IPS-15b (cell line): ENCODE measurements around the gene SH3GLB2.

Experiments used
- H3K27me3 ChIP-seq: one replicate; pipeline ENCODE4 v1.6.1; 2013; ENCODE audit warnings: low read length; ENCODE audit not compliant: control insufficient read depth, insufficient read depth
- H3K36me3 ChIP-seq: one replicate; pipeline ENCODE4 v1.6.1; 2013; ENCODE audit warnings: low read length; ENCODE audit not compliant: control insufficient read depth, insufficient read depth
- H3K4me1 ChIP-seq: one replicate; pipeline ENCODE4 v1.6.1; 2013; ENCODE audit warnings: mild to moderate bottlenecking, low read length; ENCODE audit not compliant: control insufficient read depth, insufficient read depth
- H3K4me3 ChIP-seq: one replicate; pipeline ENCODE4 v1.5.1; 2013; ENCODE audit warnings: low read depth, low read length
- H3K9ac ChIP-seq: one replicate; pipeline ENCODE4 v1.6.1; 2013; ENCODE audit warnings: low read depth, mild to moderate bottlenecking, low read length
- H3K9me3 ChIP-seq: one replicate; pipeline ENCODE4 v1.6.1; 2013; ENCODE audit warnings: mild to moderate bottlenecking, low read length; ENCODE audit not compliant: control insufficient read depth, insufficient read depth

Gene SH3GLB2

DNA sequence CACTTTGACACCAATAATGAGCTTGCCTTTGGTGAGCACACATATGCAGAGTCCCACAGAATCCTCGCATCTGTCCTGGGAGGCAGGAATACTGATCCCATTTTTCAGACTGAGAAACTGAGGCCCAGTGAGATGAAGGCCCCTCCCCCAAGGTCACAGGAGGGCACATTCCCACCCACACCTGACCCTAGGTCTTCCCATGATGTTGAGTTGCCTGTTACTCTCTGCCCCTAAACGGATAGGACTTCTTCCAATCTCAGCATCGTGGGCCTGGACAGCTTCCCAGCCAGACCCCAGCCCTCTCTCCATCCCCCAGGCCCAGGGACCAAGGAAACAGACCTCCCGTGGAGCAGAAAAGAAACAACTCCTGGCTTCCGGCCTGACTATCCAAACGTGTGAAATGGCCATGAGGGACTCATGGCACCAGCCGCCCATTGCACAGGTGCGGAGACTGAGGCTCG, 877 bp downstream of the SH3GLB2 start:
- H3K4me3 ChIP-seq = peak overlapping the region; percentile 84
- no peaks in the 10 kb centered on the region for H3K9me3 ChIP-seq
- no peak overlapping the region for H3K9ac ChIP-seq
- H3K4me1 ChIP-seq = peaks cover 8% of the 10 kb centered on the region
- no peaks in the 10 kb centered on the region for H3K27me3 ChIP-seq
- H3K36me3 ChIP-seq = no peaks in the 10 kb centered on the region

DNA sequence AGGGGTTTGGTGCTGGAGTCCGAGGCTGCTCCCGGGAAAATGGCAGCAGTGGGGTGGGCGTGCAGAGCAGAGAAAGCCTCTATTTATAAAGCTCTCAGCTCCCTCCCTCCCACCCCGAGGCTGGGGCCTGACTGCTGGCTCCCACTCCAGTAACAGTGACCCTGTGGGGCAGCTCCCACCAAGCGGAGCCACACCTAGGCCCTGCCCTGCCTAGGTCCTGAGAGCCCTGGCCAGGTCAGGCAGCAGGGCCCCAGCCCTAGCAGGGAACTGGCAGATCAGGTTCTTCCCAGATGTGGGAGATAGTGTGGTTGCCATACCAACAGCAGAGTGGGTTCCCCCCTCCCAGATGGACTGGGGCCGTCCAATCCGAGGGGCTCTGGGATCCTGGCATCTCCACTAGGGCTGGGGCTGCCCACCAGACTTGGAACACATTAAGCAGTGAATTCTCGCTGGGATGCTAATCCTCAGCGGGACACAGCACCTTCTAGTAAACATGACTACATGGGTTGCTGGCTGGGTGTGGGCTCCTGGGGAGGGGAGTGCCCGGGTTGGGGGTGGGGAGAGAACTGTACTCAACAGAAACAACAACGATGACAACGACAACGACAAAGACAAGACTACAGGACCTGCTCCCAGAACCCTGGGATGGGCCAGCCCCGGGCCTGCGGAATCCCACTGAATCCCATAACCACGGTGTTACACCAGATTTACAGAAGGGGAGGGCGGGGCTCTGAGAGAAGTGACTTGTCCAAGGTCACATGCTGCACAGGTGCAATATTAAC, 1.5 kb downstream of the SH3GLB2 start:
- H3K9me3 ChIP-seq = no peaks in the 10 kb centered on the region
- H3K9ac ChIP-seq = no peak overlapping the region
- no peaks in the 10 kb centered on the region for H3K36me3 ChIP-seq
- peaks cover 8% of the 10 kb centered on the region for H3K4me1 ChIP-seq
- H3K27me3 ChIP-seq = no peaks in the 10 kb centered on the region
- H3K4me3 ChIP-seq = peak overlapping the region; percentile 84

GRCh38 chr9:129023908-129024233, 4.3 kb downstream of the SH3GLB2 start:
- no peak overlapping the region for H3K9ac ChIP-seq
- H3K9me3 ChIP-seq = no peaks in the 10 kb centered on the region
- no peaks in the 10 kb centered on the region for H3K36me3 ChIP-seq
- H3K4me3 ChIP-seq = no peak overlapping the region
- peaks cover 8% of the 10 kb centered on the region for H3K4me1 ChIP-seq
- no peaks in the 10 kb centered on the region for H3K27me3 ChIP-seq

DNA sequence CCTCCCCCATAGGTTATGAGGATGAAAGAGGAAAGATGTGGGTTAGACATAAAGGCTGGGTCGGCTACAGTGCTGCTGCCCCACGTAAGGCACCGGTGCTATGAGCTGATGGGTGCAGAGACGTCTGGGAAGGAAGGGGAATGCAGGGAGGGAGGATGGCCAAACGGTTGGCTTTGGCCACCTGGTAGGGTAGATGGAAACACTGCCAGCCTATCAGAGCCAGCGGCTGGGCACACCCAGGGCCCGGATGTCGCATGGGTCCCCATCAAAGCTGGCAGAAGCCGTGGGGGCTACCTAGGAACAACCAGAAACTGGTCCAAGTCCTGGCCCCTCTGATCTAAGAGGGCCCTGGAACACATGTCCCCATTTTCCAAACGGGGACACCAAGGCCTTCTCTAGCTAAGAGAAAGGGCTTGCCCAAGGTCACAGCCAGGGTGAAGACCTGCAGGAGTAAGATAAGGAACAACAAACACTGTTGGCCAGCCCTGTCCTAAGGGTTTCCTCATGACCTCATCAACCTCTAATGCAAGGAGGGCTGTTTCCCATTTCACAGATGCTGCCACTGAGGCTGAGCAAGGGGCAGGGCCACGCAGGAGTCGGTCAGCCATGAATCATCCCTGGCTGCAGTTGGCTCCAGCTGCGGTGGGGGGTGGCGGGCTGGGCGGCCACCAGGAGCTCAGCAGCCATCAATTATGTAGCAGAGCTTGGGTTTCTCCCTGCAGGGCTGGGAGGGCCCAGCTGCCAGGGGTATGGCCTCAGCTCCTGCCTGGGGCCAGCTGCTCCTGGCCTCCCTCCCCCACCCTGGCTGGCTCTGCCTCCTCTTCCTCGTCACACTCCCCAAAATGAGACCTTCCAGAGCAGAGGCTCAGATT, 4.9 kb downstream of the SH3GLB2 start:
- H3K4me1 ChIP-seq = peaks cover 8% of the 10 kb centered on the region
- H3K9ac ChIP-seq = no peak overlapping the region
- H3K27me3 ChIP-seq = no peaks in the 10 kb centered on the region
- H3K36me3 ChIP-seq = no peaks in the 10 kb centered on the region
- no peak overlapping the region for H3K4me3 ChIP-seq
- H3K9me3 ChIP-seq = no peaks in the 10 kb centered on the region

DNA sequence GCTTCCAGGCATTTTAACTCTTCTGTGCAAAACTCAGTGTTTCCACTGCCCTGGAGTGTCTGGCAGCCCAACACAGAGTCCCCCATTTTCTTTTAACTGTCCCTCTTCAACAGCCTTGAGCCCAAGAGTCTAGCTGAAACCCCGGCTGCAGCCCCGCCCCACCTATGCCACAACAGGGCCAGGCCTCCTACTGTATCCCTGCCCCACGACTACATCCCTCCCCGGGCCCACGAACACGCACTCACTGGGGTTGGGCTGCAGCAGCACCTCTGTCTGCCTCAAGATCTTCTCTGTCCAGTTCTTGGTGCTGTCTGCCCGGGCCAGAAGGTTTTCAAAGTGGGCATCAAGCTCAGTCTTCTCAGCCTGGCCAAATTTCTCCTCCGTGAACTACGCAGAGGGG, 6.1 kb downstream of the SH3GLB2 start:
- H3K9me3 ChIP-seq = no peaks in the 10 kb centered on the region
- H3K9ac ChIP-seq = peak overlapping the region; percentile 37
- H3K4me3 ChIP-seq = no peak overlapping the region
- no peaks in the 10 kb centered on the region for H3K27me3 ChIP-seq
- H3K4me1 ChIP-seq = peaks cover 5% of the 10 kb centered on the region
- H3K36me3 ChIP-seq = no peaks in the 10 kb centered on the region

DNA sequence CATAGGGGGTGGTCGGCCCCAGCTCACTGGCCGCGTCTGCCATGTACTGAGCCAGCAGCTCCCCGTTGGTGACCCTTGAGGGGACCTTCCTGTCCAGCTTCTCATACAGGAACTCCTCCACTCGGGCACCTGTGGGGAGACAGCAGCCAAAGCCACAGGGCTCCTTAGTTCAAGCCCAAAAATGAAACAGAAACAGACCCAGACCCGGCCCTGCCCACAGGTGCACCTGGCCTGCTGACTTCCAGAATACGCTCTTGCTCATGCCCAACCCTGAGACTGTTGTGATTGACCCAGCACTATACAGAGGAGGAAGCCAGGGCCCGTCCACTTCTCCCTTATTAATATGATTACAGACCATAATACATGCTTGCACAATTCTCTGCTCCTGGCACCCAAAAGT, 7.0 kb downstream of the SH3GLB2 start:
- Histone ChIP-seq H3K4me1 (peaks cover 3% of the 10 kb centered on the region), H3K9ac (no peak overlapping the region), H3K27me3 (no peaks in the 10 kb centered on the region), H3K9me3 (no peaks in the 10 kb centered on the region), H3K4me3 (no peak overlapping the region), H3K36me3 (no peaks in the 10 kb centered on the region)

GRCh38 chr9:129014608-129015007, 13.5 kb downstream of the SH3GLB2 start:
- Histone ChIP-seq H3K36me3 (peaks cover 31% of the 10 kb centered on the region), H3K4me3 (no peak overlapping the region), H3K4me1 (no peaks in the 10 kb centered on the region), H3K9ac (no peak overlapping the region), H3K27me3 (no peaks in the 10 kb centered on the region), H3K9me3 (no peaks in the 10 kb centered on the region)

- Histone ChIP-seq H3K4me1 (no peaks in the 10 kb centered on the region), H3K9ac (no peak overlapping the region), H3K27me3 (no peaks in the 10 kb centered on the region), H3K36me3 (peaks cover 31% of the 10 kb centered on the region), H3K9me3 (no peaks in the 10 kb centered on the region), H3K4me3 (no peak overlapping the region)
Measured at GRCh38 chr9:129014124-129014523, 14.0 kb downstream of the SH3GLB2 start.

DNA sequence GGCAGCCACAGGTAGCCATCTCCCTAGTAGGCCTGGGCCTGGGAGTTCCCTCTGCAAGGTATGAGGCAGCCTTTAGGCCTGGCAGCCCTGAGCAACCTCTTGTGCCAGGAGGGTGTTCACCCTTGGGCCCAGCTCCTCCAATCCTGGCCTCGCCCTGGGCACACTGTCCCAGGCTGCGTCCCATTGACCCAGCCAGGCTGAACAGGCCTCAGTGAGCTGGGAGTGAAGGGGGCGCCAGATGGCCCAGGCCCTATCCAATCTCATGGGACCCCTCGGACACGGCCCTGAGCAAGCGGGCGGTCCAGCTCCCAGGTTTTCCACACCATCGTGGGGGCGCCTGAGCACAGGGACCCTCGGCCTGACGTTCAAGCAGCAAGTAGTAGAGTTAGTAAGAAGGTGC, 14.5 kb downstream of the SH3GLB2 start:
- no peaks in the 10 kb centered on the region for H3K27me3 ChIP-seq
- peaks cover 31% of the 10 kb centered on the region for H3K36me3 ChIP-seq
- H3K9me3 ChIP-seq = no peaks in the 10 kb centered on the region
- H3K4me1 ChIP-seq = no peaks in the 10 kb centered on the region
- H3K4me3 ChIP-seq = no peak overlapping the region
- no peak overlapping the region for H3K9ac ChIP-seq

DNA sequence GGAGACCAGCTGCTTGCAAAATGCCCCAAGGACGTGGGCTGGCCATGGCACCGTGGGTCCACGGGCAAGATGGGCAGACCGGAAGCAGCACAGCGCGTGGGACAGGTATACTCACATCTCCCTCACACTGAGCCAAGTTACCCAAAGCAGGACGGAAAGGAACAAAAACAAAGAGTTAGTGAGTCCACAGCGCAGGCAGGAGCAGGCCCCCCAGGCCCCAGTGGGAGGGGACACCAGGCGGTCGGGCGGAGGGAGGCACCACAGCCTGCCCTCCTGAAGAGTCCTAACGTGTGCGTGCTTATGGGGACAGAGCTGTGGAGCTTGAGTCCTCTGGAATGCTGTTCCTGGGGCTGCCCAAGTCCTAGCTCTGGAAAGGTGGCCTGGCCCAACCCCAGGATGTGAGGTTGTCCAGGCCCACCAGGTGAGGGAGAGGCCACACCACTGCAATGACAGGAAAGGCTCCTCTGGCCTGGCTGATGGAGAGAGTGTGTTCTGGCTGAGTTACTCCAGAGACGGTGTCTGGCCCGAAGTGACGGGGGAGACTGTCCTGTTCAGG, 15.2 kb downstream of the SH3GLB2 start:
- Histone ChIP-seq H3K9ac (no peak overlapping the region), H3K9me3 (no peaks in the 10 kb centered on the region), H3K36me3 (peaks cover 33% of the 10 kb centered on the region), H3K27me3 (no peaks in the 10 kb centered on the region), H3K4me1 (no peaks in the 10 kb centered on the region), H3K4me3 (no peak overlapping the region)

DNA sequence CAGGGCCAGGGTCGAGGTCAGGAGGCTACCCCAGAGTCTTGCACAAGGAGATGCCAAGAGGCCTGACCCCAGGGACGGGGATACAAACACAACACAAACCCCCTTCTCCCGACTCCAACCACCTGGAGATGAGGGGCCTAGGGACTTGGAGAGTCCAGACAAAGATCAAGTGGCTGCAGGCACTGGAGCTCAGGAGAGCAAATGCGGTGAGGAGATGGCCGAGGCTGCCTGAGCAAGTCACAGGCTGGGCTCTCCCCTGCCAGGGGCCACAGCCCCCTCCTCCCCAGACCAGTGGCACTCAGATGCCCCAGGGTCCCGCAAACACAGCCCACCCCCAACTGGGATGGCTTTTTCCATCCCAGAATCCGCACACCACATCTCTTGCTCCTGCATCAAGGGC, 15.8 kb downstream of the SH3GLB2 start:
- Histone ChIP-seq H3K4me3 (no peak overlapping the region), H3K36me3 (peaks cover 39% of the 10 kb centered on the region), H3K9me3 (no peaks in the 10 kb centered on the region), H3K4me1 (no peaks in the 10 kb centered on the region), H3K27me3 (no peaks in the 10 kb centered on the region), H3K9ac (no peak overlapping the region)
